H9 (cell line): ENCODE measurements around the gene TM9SF1. TPM values are rescaled to one million over a fixed set of nuclear protein-coding genes. Genes with fewer than 3 reads are reported as not detected.

Experiments used
- DNase-seq: peaks from one replicate; pipeline ENCODE4 v3.0.0-alpha.2; 2017
- H2AFZ ChIP-seq: one replicate; pipeline ENCODE4 v1.6.1; 2013; ENCODE audit warnings: mild to moderate bottlenecking, low read length, control low read depth, moderate library complexity
- H2AK5ac ChIP-seq: 2 replicates; pipeline ENCODE4 v1.6.1; 2013; ENCODE audit warnings: low read length, control low read depth, mixed read lengths; ENCODE audit not compliant: insufficient read length
- H2BK120ac ChIP-seq: one replicate; pipeline ENCODE4 v1.6.1; 2013; ENCODE audit warnings: low read depth, mild to moderate bottlenecking, low read length, control low read depth, inconsistent platforms; ENCODE audit not compliant: poor library complexity, severe bottlenecking
- H2BK12ac ChIP-seq: 2 replicates; pipeline ENCODE4 v1.6.1; 2013; ENCODE audit warnings: low read length, control low read depth, mixed read lengths, low read depth; ENCODE audit not compliant: insufficient read length
- H2BK15ac ChIP-seq: 2 replicates; pipeline ENCODE4 v1.6.1; 2013; ENCODE audit warnings: low read depth, low read length, control low read depth
- H2BK20ac ChIP-seq: one replicate; pipeline ENCODE4 v1.6.1; 2013; ENCODE audit warnings: low read depth, mild to moderate bottlenecking, low read length, control low read depth, inconsistent platforms; ENCODE audit not compliant: poor library complexity, severe bottlenecking
- H2BK5ac ChIP-seq: 2 replicates; pipeline ENCODE4 v1.6.1; 2013; ENCODE audit warnings: low read length, control low read depth, mixed read lengths; ENCODE audit not compliant: insufficient read length
- H3K14ac ChIP-seq: 2 replicates; pipeline ENCODE4 v1.6.1; 2013; ENCODE audit warnings: low read length, control low read depth; ENCODE audit not compliant: insufficient read depth
- H3K18ac ChIP-seq: 2 replicates; pipeline ENCODE4 v1.6.1; 2013; ENCODE audit warnings: low read depth, mild to moderate bottlenecking, mixed read lengths, low read length, control low read depth; ENCODE audit not compliant: insufficient read length
- H3K23ac ChIP-seq: 2 replicates; pipeline ENCODE4 v1.6.1; 2013; ENCODE audit warnings: low read length, control low read depth, mixed read lengths, low read depth; ENCODE audit not compliant: insufficient read length
- H3K23me2 ChIP-seq: 2 replicates; pipeline ENCODE4 v1.6.1; 2013; ENCODE audit warnings: low read depth, mild to moderate bottlenecking, mixed read lengths, low read length, control low read depth; ENCODE audit not compliant: insufficient read length, poor library complexity, severe bottlenecking
- H3K27ac ChIP-seq: 2 replicates; pipeline ENCODE4 v1.5.1; 2013; ENCODE audit warnings: low read length, control low read depth, mixed read lengths, low read depth; ENCODE audit not compliant: insufficient read length
- H3K27me3 ChIP-seq: 2 replicates; pipeline ENCODE4 v1.6.1; 2013; ENCODE audit warnings: low read length, control low read depth, inconsistent platforms; ENCODE audit not compliant: insufficient read depth
- H3K4ac ChIP-seq: 2 replicates; pipeline ENCODE4 v1.6.1; 2013; ENCODE audit warnings: low read depth, mild to moderate bottlenecking, control low read depth, inconsistent platforms, low read length, moderate library complexity
- H3K4me1 ChIP-seq: 2 replicates; pipeline ENCODE4 v1.6.1; 2013; ENCODE audit warnings: low read length, control low read depth, inconsistent platforms; ENCODE audit not compliant: insufficient read depth
- H3K4me2 ChIP-seq: 2 replicates; pipeline ENCODE4 v1.6.1; 2013; ENCODE audit warnings: low read length, control low read depth, mixed read lengths; ENCODE audit not compliant: insufficient read length, insufficient read depth
- H3K56ac ChIP-seq: 2 replicates; pipeline ENCODE4 v1.6.1; 2013; ENCODE audit warnings: low read depth, mild to moderate bottlenecking, mixed read lengths, low read length, control low read depth; ENCODE audit not compliant: insufficient read length
- H3K79me1 ChIP-seq: 2 replicates; pipeline ENCODE4 v1.6.1; 2013; ENCODE audit warnings: low read depth, mild to moderate bottlenecking, moderate library complexity, low read length, control low read depth, inconsistent platforms; ENCODE audit not compliant: insufficient read depth, poor library complexity, severe bottlenecking
- H3K79me2 ChIP-seq: 2 replicates; pipeline ENCODE4 v1.6.1; 2013; ENCODE audit warnings: low read length, control low read depth, inconsistent platforms; ENCODE audit not compliant: insufficient read depth
- H3K9ac ChIP-seq: 2 replicates; pipeline ENCODE4 v1.6.1; 2013; ENCODE audit warnings: low read length, control low read depth, mixed read lengths; ENCODE audit not compliant: insufficient read length; ENCODE audit errors: extremely low read depth
- H3K9me3 ChIP-seq: one replicate; pipeline ENCODE4 v1.6.1; 2013; ENCODE audit warnings: low read depth, low read length, inconsistent platforms; ENCODE audit not compliant: control insufficient read depth
- H3T11ph ChIP-seq: one replicate; pipeline ENCODE4 v1.6.1; 2013; ENCODE audit warnings: mild to moderate bottlenecking, low read length, control low read depth, inconsistent platforms
- H4K20me1 ChIP-seq: one replicate; pipeline ENCODE4 v1.6.1; 2013; ENCODE audit not compliant: control insufficient read depth, insufficient read length, insufficient read depth
- H4K5ac ChIP-seq: 2 replicates; pipeline ENCODE4 v1.6.1; 2013; ENCODE audit warnings: low read depth, mild to moderate bottlenecking, mixed read lengths, low read length, control low read depth; ENCODE audit not compliant: insufficient read length
- H4K8ac ChIP-seq: replicated peaks from 2 replicates; pipeline ENCODE4 v1.6.1; 2013; ENCODE audit warnings: low read length, control low read depth, mixed read lengths, low read depth; ENCODE audit not compliant: insufficient read length
- H4K91ac ChIP-seq: 2 replicates; pipeline ENCODE4 v1.6.1; 2013; ENCODE audit warnings: low read depth, mild to moderate bottlenecking, moderate library complexity, mixed read lengths, low read length, control low read depth; ENCODE audit not compliant: insufficient read length
- H3K27ac Mint-ChIP-seq, 3 experiments: 2 replicates in 2 of 3; 3 replicates in 1 of 3; pipeline ENCODE4 v1.8.0; 2020 to 2021; ENCODE audit warnings: mixed read lengths in 3 of 3, mild to moderate bottlenecking in 1 of 3, moderate library complexity in 1 of 3
- H3K27me3 Mint-ChIP-seq: 2 replicates; pipeline ENCODE4 v1.8.0; 2021; ENCODE audit warnings: low read depth, mild to moderate bottlenecking, moderate library complexity, mixed read lengths
- H3K36me3 Mint-ChIP-seq, 3 experiments: 2 replicates in 2 of 3; 3 replicates in 1 of 3; pipeline ENCODE4 v1.8.0; 2020 to 2021; ENCODE audit warnings: low read depth in 3 of 3, mixed read lengths in 3 of 3; ENCODE audit not compliant: insufficient read depth in 1 of 3
- H3K4me1 Mint-ChIP-seq, 2 experiments: 2 replicates each; pipeline ENCODE4 v1.8.0; 2020; ENCODE audit warnings: mixed read lengths in 2 of 2
- H3K4me3 Mint-ChIP-seq, 2 experiments: 2 replicates in 1 of 2; 3 replicates in 1 of 2; pipeline ENCODE4 v1.8.0; 2020 to 2021; ENCODE audit warnings: mild to moderate bottlenecking in 2 of 2, mixed read lengths in 2 of 2, moderate library complexity in 1 of 2
- H3K9me3 Mint-ChIP-seq, 2 experiments: 2 replicates in 1 of 2; 3 replicates in 1 of 2; pipeline ENCODE4 v1.8.0; 2020; ENCODE audit warnings: mild to moderate bottlenecking in 2 of 2, mixed read lengths in 2 of 2, moderate library complexity in 1 of 2
- CTCF ChIP-seq: fragments of 200-600 bp; sonication (generic); conservative IDR thresholded peaks from 3 replicates; pipeline ENCODE4 v1.8.0; 2021; ENCODE audit warnings: antibody characterized with exemption, mild to moderate bottlenecking
- WGBS: extraction: QIAGEN DNeasy Blood & Tissue Kit; methylation state at CpG from one replicate; pipeline ENCODE4 v1.1.7; 2013; ENCODE audit warnings: missing lambda C conversion rate, low lambda C conversion rate, mixed read lengths; ENCODE audit not compliant: insufficient read length; ENCODE audit errors: extremely low coverage; 5-methylcytosine and 5-hydroxymethylcytosine counted together
- total RNA-seq: library from RNA; stranded (reverse); gene quantifications from 2 replicates; pipeline ENCODE4 v1.2.1, GENCODE V29; 2021

Gene TM9SF1
- total RNA-seq, 1 experiment from 2014 or later: 31.6 TPM

DNA sequence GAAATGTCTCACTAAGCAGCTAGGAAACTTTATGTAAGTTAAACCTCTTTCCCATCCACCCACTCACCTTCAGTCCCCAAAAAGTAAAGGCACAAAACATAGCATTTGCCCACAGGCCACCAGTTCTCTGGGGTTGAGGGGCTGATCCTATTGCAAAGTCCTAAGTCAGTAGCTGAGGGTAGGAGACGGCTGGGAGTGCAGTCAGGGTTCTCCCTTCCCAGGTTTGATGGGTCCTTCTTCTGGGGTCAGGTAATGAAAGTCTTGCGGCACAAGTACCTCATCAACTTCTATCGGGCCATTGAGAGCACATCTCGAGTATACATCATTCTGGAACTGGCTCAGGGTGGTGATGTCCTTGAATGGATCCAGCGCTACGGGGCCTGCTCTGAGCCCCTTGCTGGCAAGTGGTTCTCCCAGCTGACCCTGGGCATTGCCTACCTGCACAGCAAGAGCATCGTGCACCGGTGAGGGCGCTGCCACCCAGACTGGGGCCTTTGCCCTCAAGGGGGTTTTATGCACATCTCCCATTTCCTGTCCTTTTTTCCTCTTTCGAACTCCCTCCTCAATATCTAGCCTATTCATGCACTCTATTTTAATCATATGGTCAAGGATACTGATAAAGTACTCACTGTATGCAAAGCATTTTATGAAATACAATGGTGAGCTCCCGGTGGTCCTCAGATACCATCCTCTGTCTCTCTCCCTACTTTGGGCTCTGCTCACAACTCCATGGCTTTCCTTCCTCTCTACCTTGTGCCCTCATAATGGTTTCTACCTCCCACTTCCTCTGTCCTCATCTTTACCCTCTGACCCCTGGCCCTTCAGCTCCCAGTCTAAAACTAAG lies 11.2 kb upstream of the TM9SF1 start:
- Histone ChIP-seq H3K23ac (no peak overlapping the region), H2BK12ac (no peak overlapping the region), H2BK120ac (no peak overlapping the region), H3K23me2 (no peaks in the 10 kb centered on the region), H3K14ac (no peak overlapping the region), H2AK5ac (no peak overlapping the region), H3K79me1 (no peaks in the 10 kb centered on the region), H4K20me1 (no peaks in the 10 kb centered on the region), H3K56ac (no peak overlapping the region), H2AFZ (no peak overlapping the region), H3K27me3 (no peaks in the 10 kb centered on the region), H3K4me1 (peaks cover 5% of the 10 kb centered on the region; the same call in 1 of the 2 replicates), H3T11ph (no peak overlapping the region), H3K79me2 (no peaks in the 10 kb centered on the region), H4K8ac (no peak overlapping the region), H2BK15ac (no peak overlapping the region), H2BK5ac (no peak overlapping the region), H3K4me2 (no peak overlapping the region), H3K9ac (no peak overlapping the region), H4K91ac (no peak overlapping the region), H2BK20ac (no peak overlapping the region), H3K9me3 (peaks cover 3% of the 10 kb centered on the region), H3K4ac (no peak overlapping the region), H4K5ac (no peak overlapping the region), H3K18ac (no peak overlapping the region), H3K27ac (no peak overlapping the region)
- Mint-ChIP-seq H3K4me3 (no peak overlapping the region), H3K9me3 (peaks cover 3 to 11% of the 10 kb centered on the region in 2 experiments), H3K27me3 (no peaks in the 10 kb centered on the region), H3K4me1 (peaks cover 22 to 28% of the 10 kb centered on the region in 2 experiments), H3K27ac (peak overlapping the region in 2 of 3 experiments; percentile 75 to 90; a peak in 3 of 7 replicates), H3K36me3 (peaks cover 51 to 84% (median 76%) of the 10 kb centered on the region in 3 experiments)
- no peak for DNase-seq
- no CpG with 5 or more reads among the region's 11 CpGs for WGBS
- no peak for TF ChIP-seq CTCF
